Osteoblast (primary cell): ENCODE measurements around the gene CD300H. TPM values are rescaled to one million over a fixed set of nuclear protein-coding genes. Genes with fewer than 3 reads are reported as not detected.

ENCODE experiments used
- DNase-seq: peaks from one replicate; pipeline ENCODE4 v3.0.0; 2011; ENCODE audit warnings: low spot score, mixed read lengths; ENCODE audit not compliant: insufficient read length; ENCODE audit errors: missing footprints
- H2AFZ ChIP-seq: 2 replicates; pipeline ENCODE4 v1.6.0; 2011; ENCODE audit warnings: mild to moderate bottlenecking, low read length
- H3K27ac ChIP-seq: 2 replicates; pipeline ENCODE4 v1.5.1; 2011; ENCODE audit warnings: mild to moderate bottlenecking, low read depth, low read length, moderate library complexity
- H3K27me3 ChIP-seq: 2 replicates; pipeline ENCODE4 v1.6.0; 2012; ENCODE audit warnings: mild to moderate bottlenecking, control low read depth, inconsistent platforms, low read length, moderate library complexity; ENCODE audit not compliant: insufficient read depth
- H3K36me3 ChIP-seq: 2 replicates; pipeline ENCODE4 v1.5.1; 2011; ENCODE audit warnings: mild to moderate bottlenecking, low read length, control low read depth, moderate library complexity; ENCODE audit not compliant: insufficient read depth
- H3K4me1 ChIP-seq: 2 replicates; pipeline ENCODE4 v1.5.1; 2011; ENCODE audit warnings: mild to moderate bottlenecking, low read length, control low read depth, moderate library complexity; ENCODE audit not compliant: insufficient read depth
- H3K4me2 ChIP-seq: 2 replicates; pipeline ENCODE4 v1.6.0; 2011; ENCODE audit warnings: mild to moderate bottlenecking, low read length; ENCODE audit not compliant: insufficient read depth
- H3K4me3 ChIP-seq: fragments of 200-600 bp; sonication (generic); 3 replicates; pipeline ENCODE4 v1.5.1; 2012; ENCODE audit warnings: mild to moderate bottlenecking, low read length, inconsistent platforms; ENCODE audit not compliant: insufficient read depth
- H3K79me2 ChIP-seq: 2 replicates; pipeline ENCODE4 v1.6.0; 2012; ENCODE audit warnings: mild to moderate bottlenecking, low read length, control low read depth, inconsistent platforms; ENCODE audit not compliant: insufficient read depth
- H3K9me3 ChIP-seq: 2 replicates; pipeline ENCODE4 v1.5.1; 2011; ENCODE audit warnings: low read depth, low read length, control low read depth
- H4K20me1 ChIP-seq: 2 replicates; pipeline ENCODE4 v1.6.0; 2012; ENCODE audit warnings: mild to moderate bottlenecking, low read length, control low read depth; ENCODE audit not compliant: insufficient read depth
- total RNA-seq: library from RNA; depleted of rRNA; stranded (reverse); fragments of >200 nt; gene quantifications from 2 replicates; pipeline ENCODE4 v1.2.3, GENCODE V29; 2012
- TF ChIP-seq, protein P1 (sequence below): IDR thresholded peaks from 2 replicates; pipeline ENCODE4 v1.5.1; 2011; ENCODE audit warnings: mild to moderate bottlenecking, low read depth, low read length, moderate library complexity; ENCODE audit errors: extremely low read depth

Gene CD300H
- total RNA-seq, 1 donor: not detected

DNA sequence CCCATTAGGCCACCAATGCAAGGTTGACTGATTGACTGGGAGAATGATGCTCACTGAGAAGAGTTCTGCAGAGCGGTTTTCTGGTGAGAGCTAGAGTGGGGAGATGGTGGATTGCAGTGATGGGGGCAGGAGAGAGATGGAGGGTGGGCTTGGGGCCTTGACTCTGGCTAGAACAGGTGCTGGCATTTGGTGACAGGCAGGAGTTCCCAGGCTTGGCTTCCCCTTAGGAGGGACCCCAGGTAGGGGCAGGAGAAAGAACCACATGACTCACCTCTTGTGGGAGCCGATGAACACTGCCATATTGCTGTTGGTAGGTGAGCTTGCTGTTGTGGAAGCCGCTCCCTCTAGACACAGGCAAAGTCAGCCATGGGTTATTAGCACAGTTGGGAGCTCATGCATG lies 44.0 kb downstream of the CD300H start:
- no peaks in the 10 kb centered on the region for H4K20me1 ChIP-seq
- H3K79me2 ChIP-seq: no peaks in the 10 kb centered on the region
- no peak for DNase-seq
- no peak overlapping the region for H3K27ac ChIP-seq
- no peaks in the 10 kb centered on the region for H3K4me1 ChIP-seq
- no peak overlapping the region for H2AFZ ChIP-seq
- TF ChIP-seq, protein P1, sequence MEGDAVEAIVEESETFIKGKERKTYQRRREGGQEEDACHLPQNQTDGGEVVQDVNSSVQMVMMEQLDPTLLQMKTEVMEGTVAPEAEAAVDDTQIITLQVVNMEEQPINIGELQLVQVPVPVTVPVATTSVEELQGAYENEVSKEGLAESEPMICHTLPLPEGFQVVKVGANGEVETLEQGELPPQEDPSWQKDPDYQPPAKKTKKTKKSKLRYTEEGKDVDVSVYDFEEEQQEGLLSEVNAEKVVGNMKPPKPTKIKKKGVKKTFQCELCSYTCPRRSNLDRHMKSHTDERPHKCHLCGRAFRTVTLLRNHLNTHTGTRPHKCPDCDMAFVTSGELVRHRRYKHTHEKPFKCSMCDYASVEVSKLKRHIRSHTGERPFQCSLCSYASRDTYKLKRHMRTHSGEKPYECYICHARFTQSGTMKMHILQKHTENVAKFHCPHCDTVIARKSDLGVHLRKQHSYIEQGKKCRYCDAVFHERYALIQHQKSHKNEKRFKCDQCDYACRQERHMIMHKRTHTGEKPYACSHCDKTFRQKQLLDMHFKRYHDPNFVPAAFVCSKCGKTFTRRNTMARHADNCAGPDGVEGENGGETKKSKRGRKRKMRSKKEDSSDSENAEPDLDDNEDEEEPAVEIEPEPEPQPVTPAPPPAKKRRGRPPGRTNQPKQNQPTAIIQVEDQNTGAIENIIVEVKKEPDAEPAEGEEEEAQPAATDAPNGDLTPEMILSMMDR: no peak
- H3K36me3 ChIP-seq: no peaks in the 10 kb centered on the region
- H3K4me2 ChIP-seq: no peak overlapping the region
- H3K9me3 ChIP-seq: peaks cover 2% of the 10 kb centered on the region
- no peak overlapping the region for H3K4me3 ChIP-seq
- H3K27me3 ChIP-seq: no peaks in the 10 kb centered on the region

DNA sequence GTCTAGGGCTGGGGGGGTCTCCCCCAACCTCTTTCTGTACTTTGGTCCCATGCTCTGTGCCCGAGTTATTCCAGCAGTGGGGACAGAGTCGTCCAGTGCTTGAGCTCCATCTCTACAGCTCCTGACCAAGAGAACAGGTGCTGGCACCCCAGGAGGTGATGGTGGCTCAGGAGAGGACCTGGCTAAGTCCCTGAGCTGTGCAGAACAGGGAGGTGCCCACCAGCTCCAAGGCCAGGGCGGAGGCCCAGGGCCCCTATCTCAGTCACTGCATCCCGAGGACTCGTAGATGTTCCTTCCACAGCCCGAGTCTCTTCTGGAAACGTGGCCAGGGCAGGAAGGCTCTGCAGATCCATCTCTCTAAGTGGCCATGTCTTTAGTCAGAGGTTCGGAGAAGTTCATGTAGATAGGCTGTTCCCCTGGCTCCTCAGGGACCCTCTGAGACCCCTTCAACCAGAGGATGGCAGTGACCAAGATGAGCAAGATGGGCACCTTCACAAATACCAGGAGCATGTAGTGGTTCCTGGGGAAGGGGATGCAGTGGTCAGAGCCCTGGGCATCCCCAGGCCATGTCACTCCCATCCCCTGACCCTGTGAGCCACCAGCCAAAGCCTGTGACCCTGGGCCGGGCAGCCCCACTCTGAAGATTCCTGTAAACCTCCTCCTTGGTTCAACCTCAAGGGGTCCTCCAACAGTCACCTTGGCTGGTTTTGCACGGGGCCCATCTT lies 44.8 kb downstream of the CD300H start:
- H3K79me2 ChIP-seq: no peaks in the 10 kb centered on the region
- no peak overlapping the region for H3K27ac ChIP-seq
- no peaks in the 10 kb centered on the region for H3K27me3 ChIP-seq
- DNase-seq: no peak
- peaks cover 2% of the 10 kb centered on the region for H3K9me3 ChIP-seq
- no peaks in the 10 kb centered on the region for H4K20me1 ChIP-seq
- TF ChIP-seq, protein P1: no peak
- no peaks in the 10 kb centered on the region for H3K4me1 ChIP-seq
- H3K36me3 ChIP-seq: no peaks in the 10 kb centered on the region
- H3K4me2 ChIP-seq: no peak overlapping the region
- H2AFZ ChIP-seq: no peak overlapping the region
- no peak overlapping the region for H3K4me3 ChIP-seq

DNA sequence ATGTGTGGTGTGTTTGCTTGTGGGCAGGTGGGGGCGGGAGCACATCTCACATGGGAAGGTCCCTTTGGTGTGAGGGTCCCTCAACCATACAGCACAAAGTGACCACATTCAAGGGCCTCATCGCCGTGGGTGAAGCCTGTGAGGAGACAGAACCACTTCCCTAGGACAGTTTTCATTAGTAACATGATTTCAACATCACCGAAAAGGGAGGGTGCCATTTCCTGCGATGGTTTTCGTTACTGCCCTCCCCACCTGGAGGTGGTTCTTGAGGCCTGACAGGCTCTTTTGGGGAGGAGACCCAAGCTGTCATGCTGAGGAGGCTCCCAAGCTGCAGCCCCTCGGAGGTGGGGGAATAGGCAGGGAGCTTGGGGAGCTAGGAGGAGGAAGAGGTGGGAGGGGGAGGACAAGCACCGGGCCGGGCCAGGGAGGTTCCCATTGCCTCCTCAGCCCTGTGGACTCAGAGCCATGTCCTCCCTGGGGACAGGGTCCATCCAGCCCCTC lies 45.6 kb downstream of the CD300H start:
- Histone ChIP-seq H3K36me3 (no peaks in the 10 kb centered on the region), H3K27me3 (no peaks in the 10 kb centered on the region), H4K20me1 (no peaks in the 10 kb centered on the region), H3K4me2 (no peak overlapping the region), H3K4me1 (no peaks in the 10 kb centered on the region), H3K4me3 (no peak overlapping the region), H3K79me2 (no peaks in the 10 kb centered on the region), H3K27ac (no peak overlapping the region), H2AFZ (no peak overlapping the region), H3K9me3 (peaks cover 2% of the 10 kb centered on the region)
- DNase-seq: no peak
- TF ChIP-seq, protein P1: no peak

DNA sequence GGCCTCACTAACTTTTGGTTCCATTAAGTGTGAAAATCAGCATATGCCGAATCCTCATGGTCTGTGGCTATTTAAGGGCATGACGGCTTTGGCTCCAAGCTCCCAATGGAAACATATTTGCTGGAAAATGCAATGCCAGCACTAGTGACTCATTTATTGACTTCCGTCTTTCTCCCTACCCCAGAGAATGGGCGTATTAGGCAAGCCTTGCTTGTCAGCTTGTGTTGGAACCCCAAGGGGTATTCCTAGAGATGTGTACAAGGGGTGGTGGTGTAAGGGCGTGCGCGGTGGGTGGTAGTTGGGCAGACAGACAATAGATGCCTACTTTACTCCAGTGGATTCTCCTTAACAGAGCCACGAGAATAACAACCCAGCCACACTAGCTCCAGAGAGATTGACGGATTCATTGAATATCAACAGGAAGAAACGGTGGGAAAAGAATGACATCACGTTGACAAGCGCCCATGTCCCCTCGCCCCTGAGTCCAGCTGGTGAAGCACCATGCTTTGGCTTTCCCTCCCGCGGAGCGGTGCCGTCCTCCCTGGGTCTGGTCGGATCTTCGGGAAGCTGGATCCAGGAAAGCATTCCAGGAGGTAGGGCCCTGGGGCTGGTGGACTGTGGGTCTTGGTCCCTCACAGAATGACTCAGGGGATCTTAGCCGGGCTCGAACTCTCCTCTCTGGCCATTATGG lies 46.4 kb downstream of the CD300H start:
- no peak overlapping the region for H2AFZ ChIP-seq
- H3K79me2 ChIP-seq: no peaks in the 10 kb centered on the region
- DNase-seq: no peak
- H3K27ac ChIP-seq: no peak overlapping the region
- no peak overlapping the region for H3K4me2 ChIP-seq
- H3K36me3 ChIP-seq: no peaks in the 10 kb centered on the region
- H3K4me3 ChIP-seq: no peak overlapping the region
- H4K20me1 ChIP-seq: no peaks in the 10 kb centered on the region
- H3K27me3 ChIP-seq: no peaks in the 10 kb centered on the region
- TF ChIP-seq, protein P1: no peak
- H3K9me3 ChIP-seq: peaks cover 2% of the 10 kb centered on the region
- no peaks in the 10 kb centered on the region for H3K4me1 ChIP-seq
